ENCODE results near the gene HSD11B1L. TPM values are rescaled to one million over a fixed set of nuclear protein-coding genes. Genes with fewer than 3 reads are reported as not detected.

The HSD11B1L gene
- total and polyA plus RNA-seq, 2 donors (not counting 3 experiments of a cell fraction or from before 2014, with no cell fraction given), result 4.4 to 9.1 TPM

DNA sequence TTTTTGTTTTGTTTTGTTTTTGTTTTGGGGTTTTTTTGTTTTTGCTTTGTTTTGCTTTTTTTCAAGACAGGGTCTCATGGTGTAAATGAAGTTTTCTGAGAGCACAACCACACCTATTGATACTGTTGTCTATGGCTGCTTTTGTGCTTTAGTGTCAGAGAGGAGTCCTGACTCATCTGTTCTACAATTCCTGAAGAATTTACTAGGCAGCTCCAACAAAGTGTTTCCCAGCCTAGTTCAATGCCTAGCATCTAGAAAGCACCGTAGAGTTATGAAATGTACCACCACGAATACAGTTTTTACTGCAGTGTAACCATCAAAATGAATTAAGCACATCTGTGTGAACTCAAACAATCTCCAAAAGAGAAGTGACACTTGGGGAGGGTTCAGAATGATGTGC is 36.8 kb upstream of the HSD11B1L start:
- H3K36me3 ChIP-seq (ENCODE audit: control insufficient read depth in 2 of 2, extremely low read depth in 1 of 2, insufficient read depth in 2 of 2, low read length in 2 of 2), result peaks cover 22 to 32% of the 10 kb centered on the region in 2 experiments
- dilution Hi-C loops (cut with MboI; ENCODE audit: extremely low pct_ligation_motif_present, low sequenced_read_pairs), result no loop called here
- CTCF ChIA-PET, result no interaction called here

More for the DNA sequence above, 36.8 kb upstream of the HSD11B1L start:
- H3K9ac ChIP-seq (replicated peaks; ENCODE audit: extremely low read depth, insufficient read depth, low read length), result no peak overlapping the region
- FAIRE-seq (no peak), DNase-seq (ENCODE audit: low read depth, low spot score) (no peak)
- BruUV-seq (replicated peaks), result no TSS peak
- no peaks in the 10 kb centered on the region for H3K4me1 ChIP-seq (ENCODE audit: control insufficient read depth, extremely low read depth, insufficient read depth, low read length)
- no peaks in the 10 kb centered on the region for H3K9me1 ChIP-seq (replicated peaks; ENCODE audit: control insufficient read depth, extremely low read depth, insufficient read depth, low read length)
- H3K27me3 ChIP-seq (ENCODE audit: control insufficient read depth in 2 of 2, insufficient read depth in 2 of 2, low read length in 2 of 2), result no peaks in the 10 kb centered on the region
- no peak overlapping the region for H3K4me2 ChIP-seq (ENCODE audit: insufficient read depth, low read length)
- H2AFZ ChIP-seq (ENCODE audit: low read depth, low read length), result no peak overlapping the region
- no peak overlapping the region for H3K27ac ChIP-seq (ENCODE audit: insufficient read depth, low read depth, low read length)
- H3K4me3 ChIP-seq (replicated peaks in 1 of 3; ENCODE audit: insufficient read depth in 1 of 3, low read depth in 1 of 3, low read length in 3 of 3), result no peak overlapping the region
- POLR2A ChIA-PET, result no interaction called here
- TF ChIP-seq POLR2AphosphoS5 (IDR thresholded peaks at IDR 0.05; ENCODE audit: insufficient read depth, low read depth, low read length) (no peak), POLR2A (IDR thresholded peaks at IDR 0.05; ENCODE audit: low read depth, low read length) (no peak), GATA2 (IDR thresholded peaks at IDR 0.05; ENCODE audit: insufficient read depth, insufficient read length, low read depth, low read length) (no peak), JUN (IDR thresholded peaks at IDR 0.05; ENCODE audit: borderline replicate concordance, insufficient read depth, insufficient read length, low read depth) (no peak), EZH2 (IDR thresholded peaks at IDR 0.05; ENCODE audit: borderline replicate concordance, low read depth, low read length, severe bottlenecking) (no peak), CTCF (IDR thresholded peaks at IDR 0.05; ENCODE audit: extremely low read depth in 1 of 2, insufficient read depth in 1 of 2, low read depth in 1 of 2, low read length in 2 of 2) (no peak), MAX (IDR thresholded peaks at IDR 0.05; ENCODE audit: insufficient read depth, insufficient read length) (no peak), MYC (IDR thresholded peaks at IDR 0.05; ENCODE audit: low read depth, low read length) (no peak), FOS (IDR thresholded peaks at IDR 0.05; ENCODE audit: borderline replicate concordance, insufficient read depth, low read length) (no peak)
- intact Hi-C loops (cut with micrococcal nuclease), result loop anchor here (10.0 kb wide), 1 partner anchor 541 kb away; no protein-coding TSS in a partner anchor
- no peaks in the 10 kb centered on the region for H3K9me3 ChIP-seq (replicated peaks; ENCODE audit: control insufficient read depth, insufficient read depth, low read length)
- H4K20me1 ChIP-seq (replicated peaks; ENCODE audit: control insufficient read depth, extremely low read depth, insufficient read depth, low read length), result peaks cover 3% of the 10 kb centered on the region
- peaks cover 76% of the 10 kb centered on the region for H3K79me2 ChIP-seq (ENCODE audit: control insufficient read depth, insufficient read depth, low read length)

Measured in endothelial cell of umbilical vein (primary cell).